Esophagus (tissue), 2 donors: ENCODE measurements around the gene MTFR1L. TPM values are rescaled to one million over a fixed set of nuclear protein-coding genes. Genes with fewer than 3 reads are reported as not detected.

Experiments used
- H3K27ac ChIP-seq, 2 donors: one replicate each; pipeline ENCODE4 v1.5.1; 2013; ENCODE audit warnings: low read depth in 2 of 2, mild to moderate bottlenecking in 2 of 2, inconsistent platforms in 1 of 2, low read length in 1 of 2, moderate library complexity in 1 of 2
- H3K27me3 ChIP-seq, 2 donors: one replicate each; pipeline ENCODE4 v1.6.1; 2013; ENCODE audit warnings: low read length in 2 of 2, control low read depth in 1 of 2, mild to moderate bottlenecking in 1 of 2; ENCODE audit not compliant: insufficient read depth in 2 of 2, control insufficient read depth in 1 of 2
- H3K36me3 ChIP-seq, 2 donors: one replicate each; pipeline ENCODE4 v1.6.1; 2013; ENCODE audit warnings: low read length in 1 of 2; ENCODE audit not compliant: control insufficient read depth in 2 of 2, insufficient read depth in 2 of 2
- H3K4me1 ChIP-seq, 2 donors: one replicate each; pipeline ENCODE4 v1.6.1; 2013; ENCODE audit warnings: low read length in 1 of 2; ENCODE audit not compliant: control insufficient read depth in 2 of 2, insufficient read depth in 2 of 2
- H3K4me3 ChIP-seq, 2 donors: one replicate each; pipeline ENCODE4 v1.5.1; 2013; ENCODE audit warnings: low read length in 2 of 2, mild to moderate bottlenecking in 2 of 2, low read depth in 1 of 2, moderate library complexity in 1 of 2
- H3K9me3 ChIP-seq, 2 donors: one replicate each; pipeline ENCODE4 v1.6.1; 2013; ENCODE audit warnings: mild to moderate bottlenecking in 2 of 2, low read depth in 1 of 2, low read length in 1 of 2, moderate library complexity in 1 of 2; ENCODE audit not compliant: control insufficient read depth in 2 of 2, insufficient read depth in 1 of 2
- WGBS, 2 donors: extraction: QIAGEN DNeasy Blood & Tissue Kit; methylation state at CpG; one replicate each; pipeline ENCODE4 v1.1.7; 2013; 5-methylcytosine and 5-hydroxymethylcytosine counted together
- polyA plus RNA-seq, 2 donors: library from polyadenylated mRNA; stranded (reverse); fragments of 200-250 nt; gene quantifications; one replicate each; pipeline ENCODE4 v1.2.3, GENCODE V29; 2013
- donor health status: healthy with polysubstance abuse.
- donor health status: Bipolar disorder and iron deficiency.

MTFR1L gene
- polyA plus RNA-seq, 2 donors, result 28.4 to 32.0 TPM

- Histone ChIP-seq H3K27me3 (no peaks in the 10 kb centered on the region), H3K27ac (peak overlapping the region; percentile 42 to 66), H3K4me1 (peaks cover 0 to 16% of the 10 kb centered on the region in 2 donors), H3K36me3 (no peaks in the 10 kb centered on the region), H3K9me3 (no peaks in the 10 kb centered on the region), H3K4me3 (peak overlapping the region; percentile 52 to 77)
- WGBS, 2 donors, result 23 to 27% methylated on average over 12 of the region's 12 CpGs
These were observed 20.3 kb upstream of the MTFR1L start for GRCh38 chr1:25799352-25799934.

GRCh38 chr1:25799935-25800702, 19.6 kb upstream of the MTFR1L start, which contains the start of gene SELENON:
Gene SELENON (plus strand): TSS chr1:25800193. CDS start chr1:25800231, 38 bp downstream.
- Histone ChIP-seq H3K4me3 (peak within 1 kb of the TSS; percentile 61 to 77), H3K9me3 (no peaks in the 10 kb centered on the region), H3K27ac (peak within 1 kb of the TSS; percentile 42 to 76), H3K36me3 (peaks cover 0 to 2% of the 10 kb centered on the region in 2 donors), H3K4me1 (peaks cover 0 to 19% of the 10 kb centered on the region in 2 donors), H3K27me3 (no peaks in the 10 kb centered on the region)
- WGBS, 2 donors, result 1% methylated on average over 50 to 91 of the region's 91 CpGs

GRCh38 chr1:25800703-25801377, 18.9 kb upstream of the MTFR1L start:
- Histone ChIP-seq H3K4me3 (peak overlapping the region; percentile 61 to 77), H3K27me3 (no peaks in the 10 kb centered on the region), H3K27ac (peak overlapping the region; percentile 42 to 76), H3K9me3 (no peaks in the 10 kb centered on the region), H3K4me1 (peaks cover 0 to 25% of the 10 kb centered on the region in 2 donors), H3K36me3 (peaks cover 3% of the 10 kb centered on the region in 2 donors)
- WGBS, 2 donors, result 46 to 52% methylated on average over 15 of the region's 15 CpGs

- no peak overlapping the region for H3K4me3 ChIP-seq
- peaks cover 3 to 6% of the 10 kb centered on the region in 2 donors for H3K36me3 ChIP-seq
- no peaks in the 10 kb centered on the region for H3K27me3 ChIP-seq
- H3K27ac ChIP-seq, result no peak overlapping the region
- H3K4me1 ChIP-seq, result peaks cover 0 to 26% of the 10 kb centered on the region in 2 donors
- WGBS, 2 donors, result 57 to 73% methylated on average over 6 of the region's 6 CpGs
- H3K9me3 ChIP-seq, result no peaks in the 10 kb centered on the region
These were observed 16.8 kb upstream of the MTFR1L start for GRCh38 chr1:25802915-25803314.

- Histone ChIP-seq H3K4me1 (peaks cover 0 to 26% of the 10 kb centered on the region in 2 donors), H3K36me3 (peaks cover 3 to 8% of the 10 kb centered on the region in 2 donors), H3K4me3 (no peak overlapping the region), H3K9me3 (no peaks in the 10 kb centered on the region), H3K27me3 (no peaks in the 10 kb centered on the region), H3K27ac (no peak overlapping the region)
- 94 to 97% methylated on average over 1 of the region's 1 CpG for WGBS, 2 donors
These were observed 16.4 kb upstream of the MTFR1L start for GRCh38 chr1:25803368-25803767.

GRCh38 chr1:25804244-25804963, 15.3 kb upstream of the MTFR1L start:
- H3K27ac ChIP-seq, result peak overlapping the region in 1 of 2 donors; percentile 24
- 48 to 60% methylated on average over 10 of the region's 10 CpGs for WGBS, 2 donors
- peaks cover 0 to 32% of the 10 kb centered on the region in 2 donors for H3K4me1 ChIP-seq

GRCh38 chr1:25804964-25805862, 14.5 kb upstream of the MTFR1L start:
- H3K4me3 ChIP-seq, result no peak overlapping the region
- peak overlapping the region in 1 of 2 donors; percentile 50 for H3K27ac ChIP-seq
- peaks cover 3 to 20% of the 10 kb centered on the region in 2 donors for H3K36me3 ChIP-seq
- WGBS, 2 donors, result 81% methylated on average over 15 of the region's 15 CpGs
- no peaks in the 10 kb centered on the region for H3K9me3 ChIP-seq
- H3K27me3 ChIP-seq, result no peaks in the 10 kb centered on the region
- peaks cover 0 to 34% of the 10 kb centered on the region in 2 donors for H3K4me1 ChIP-seq

More at GRCh38 chr1:25804244-25804963, 15.3 kb upstream of the MTFR1L start:
- Histone ChIP-seq H3K9me3 (no peaks in the 10 kb centered on the region), H3K4me3 (no peak overlapping the region), H3K27me3 (no peaks in the 10 kb centered on the region), H3K36me3 (peaks cover 3 to 14% of the 10 kb centered on the region in 2 donors)

- Histone ChIP-seq H3K36me3 (peaks cover 3 to 23% of the 10 kb centered on the region in 2 donors), H3K27ac (peak overlapping the region; percentile 12 to 57)
These were observed 13.9 kb upstream of the MTFR1L start for GRCh38 chr1:25805863-25806225.

More at GRCh38 chr1:25805863-25806225, 13.9 kb upstream of the MTFR1L start:
- H3K4me1 ChIP-seq, result peaks cover 0 to 32% of the 10 kb centered on the region in 2 donors
- H3K27me3 ChIP-seq, result no peaks in the 10 kb centered on the region
- H3K9me3 ChIP-seq, result no peaks in the 10 kb centered on the region
- H3K4me3 ChIP-seq, result no peak overlapping the region
- WGBS, 2 donors, result 26 to 29% methylated on average over 3 of the region's 3 CpGs
